Thyroid gland (tissue), 4 donors: ENCODE measurements around the gene PPP1CB.

ENCODE experiments used
- CTCF ChIP-seq, 6 experiments: fragments of 200-600 bp in 3 of 6; fragments of 450-650 bp in 3 of 6; sonication (generic) in 3 of 6; IDR thresholded peaks; one replicate each; pipeline ENCODE4 v1.5.1; 2016 to 2019; ENCODE audit warnings: antibody characterized with exemption in 6 of 6, mild to moderate bottlenecking in 2 of 6, inconsistent platforms in 1 of 6, moderate library complexity in 1 of 6
- POLR2A ChIP-seq, 2 donors: fragments of 450-650 bp; IDR thresholded peaks; one replicate each; pipeline ENCODE4 v1.6.1; 2017; ENCODE audit warnings: antibody characterized with exemption in 2 of 2, mild to moderate bottlenecking in 2 of 2, moderate library complexity in 1 of 2

GRCh38 chr2:28801726-28802125 is 50.1 kb downstream of the PPP1CB start:
- TF ChIP-seq CTCF (IDR thresholded peaks at IDR 0.05) (no peak), POLR2A (IDR thresholded peaks at IDR 0.05) (no peak)
